Measurements from ENCODE around the gene GP1BB.
"Not testable (repeated sequence)": the region's sequence is repeated elsewhere in the genome, so short reads cannot be mapped to it uniquely, and the experiment has no call there.

The GP1BB gene

GRCh38 chr22:19723232-19723982 is at the start of gene GP1BB:
GP1BB (plus strand) TSS chr22:19723539; CDS start chr22:19723570, 31 bp downstream.
- DNase-seq, result peak; percentile 41

- DNase-seq, result no peak
Measured at GRCh38 chr22:19673660-19674059, 49.7 kb upstream of the GP1BB start.

GRCh38 chr22:19674129-19674928 is 49.0 kb upstream of the GP1BB start:
- no peak for DNase-seq

GRCh38 chr22:19674929-19675253 is 48.4 kb upstream of the GP1BB start:
- no peak for DNase-seq

GRCh38 chr22:19675428-19675827 is 47.9 kb upstream of the GP1BB start:
- DNase-seq, result no peak

- not testable (repeated sequence) for DNase-seq
Measured at GRCh38 chr22:19676437-19676836, 46.9 kb upstream of the GP1BB start.

GRCh38 chr22:19678949-19679521 is 44.3 kb upstream of the GP1BB start:
- no peak for DNase-seq

GRCh38 chr22:19679522-19680101 is 43.7 kb upstream of the GP1BB start:
- DNase-seq, result peak; percentile 36

- no peak for DNase-seq
Measured at GRCh38 chr22:19680287-19680881, 43.0 kb upstream of the GP1BB start.

GRCh38 chr22:19680911-19681862 is 42.2 kb upstream of the GP1BB start:
- peak; percentile 36 for DNase-seq

- no peak for DNase-seq
Measured at GRCh38 chr22:19681863-19682245, 41.5 kb upstream of the GP1BB start.

- DNase-seq, result no peak
Measured at GRCh38 chr22:19686946-19687345, 36.4 kb upstream of the GP1BB start.

GRCh38 chr22:19687561-19688300 is 35.6 kb upstream of the GP1BB start:
- DNase-seq, result no peak

- no peak for DNase-seq
Measured at GRCh38 chr22:19688301-19689290, 34.7 kb upstream of the GP1BB start.

GRCh38 chr22:19689408-19689807 is 33.9 kb upstream of the GP1BB start:
- DNase-seq, result no peak

- no peak for DNase-seq
Measured at GRCh38 chr22:19691007-19691720, 32.2 kb upstream of the GP1BB start.

GRCh38 chr22:19691721-19692341 is 31.5 kb upstream of the GP1BB start:
- no peak for DNase-seq

GRCh38 chr22:19693581-19693980 is 29.8 kb upstream of the GP1BB start:
- no peak for DNase-seq
